Endothelial cell of umbilical vein (primary cell): ENCODE measurements around the gene ARHGAP30.

Experiments
- CTCF ChIP-seq, 2 donors: IDR thresholded peaks; 1 replicate in 1 of 2; 2 replicates in 1 of 2; pipeline ENCODE4 v1.5.1; 2011; ENCODE audit warnings: low read length in 2 of 2, mild to moderate bottlenecking in 2 of 2, moderate library complexity in 2 of 2, control low read depth in 1 of 2, inconsistent platforms in 1 of 2, low read depth in 1 of 2; ENCODE audit not compliant: insufficient read depth in 1 of 2; ENCODE audit errors: extremely low read depth in 1 of 2
- EZH2 ChIP-seq: IDR thresholded peaks from 2 replicates; pipeline ENCODE4 v1.6.1; 2012; ENCODE audit warnings: borderline replicate concordance, low read depth, mild to moderate bottlenecking, moderate library complexity, low read length, inconsistent platforms; ENCODE audit not compliant: severe bottlenecking
- FOS ChIP-seq: IDR thresholded peaks from 2 replicates; pipeline ENCODE4 v1.6.1; 2011; ENCODE audit warnings: mild to moderate bottlenecking, low read length, moderate library complexity, borderline replicate concordance; ENCODE audit not compliant: insufficient read depth
- GATA2 ChIP-seq: IDR thresholded peaks from 2 replicates; pipeline ENCODE4 v1.7.0; 2011; ENCODE audit warnings: low read depth, mild to moderate bottlenecking, moderate library complexity, mixed read lengths, low read length; ENCODE audit not compliant: insufficient read length, insufficient read depth
- JUN ChIP-seq: IDR thresholded peaks from 2 replicates; pipeline ENCODE4 v1.6.1; 2011; ENCODE audit warnings: borderline replicate concordance, low read depth; ENCODE audit not compliant: insufficient read length, insufficient read depth
- MAX ChIP-seq: IDR thresholded peaks from 2 replicates; pipeline ENCODE4 v1.6.1; 2011; ENCODE audit not compliant: insufficient read depth, insufficient read length
- MYC ChIP-seq: IDR thresholded peaks from one replicate; pipeline ENCODE4 v1.6.1; 2011; ENCODE audit warnings: mild to moderate bottlenecking, low read depth, low read length
- POLR2A ChIP-seq: IDR thresholded peaks from 2 replicates; pipeline ENCODE4 v1.6.1; 2012; ENCODE audit warnings: low read depth, mild to moderate bottlenecking, control low read depth, low read length
- POLR2AphosphoS5 ChIP-seq: IDR thresholded peaks from 2 replicates; pipeline ENCODE4 v1.6.1; 2012; ENCODE audit warnings: low read depth, mild to moderate bottlenecking, control low read depth, low read length, moderate library complexity; ENCODE audit not compliant: insufficient read depth

- TF ChIP-seq CTCF (IDR thresholded peaks at IDR 0.05; ENCODE audit: extremely low read depth in 1 of 2, insufficient read depth in 1 of 2, low read depth in 1 of 2, low read length in 2 of 2), result no peak
- no peak for TF ChIP-seq POLR2AphosphoS5
- no peak for TF ChIP-seq EZH2
- TF ChIP-seq MAX, result no peak
- TF ChIP-seq MYC, result no peak
- TF ChIP-seq POLR2A, result no peak
- no peak for TF ChIP-seq FOS
- no peak for TF ChIP-seq JUN
- no peak for TF ChIP-seq GATA2
These were observed 36.7 kb upstream of the ARHGAP30 start for GRCh38 chr1:161106431-161106830.
